SK-N-SH (cell line): ENCODE data around the gene CLIC5. TPM values are rescaled to one million over a fixed set of nuclear protein-coding genes. Genes with fewer than 3 reads are reported as not detected.

Experiments used
- CTCF ChIA-PET: fragments of 300-600, 350-600 bp; formaldehyde crosslinking; extraction: SDS; loops from one replicate; lab custom pipeline; 2021; lab: Yijun Ruan, JAX
- POLR2A ChIA-PET: fragments of 350-600 bp; sonication (Branson Sonifier 250); formaldehyde crosslinking; extraction: SDS; loops from one replicate; lab custom pipeline; 2020; ENCODE audit warnings: antibody characterized with exemption, inconsistent platforms; lab: Yijun Ruan, JAX
- DNase-seq: peaks from one replicate; pipeline ENCODE4 v3.0.0; 2012
- H2AFZ ChIP-seq: fragments of 200-600 bp; sonication (generic); 2 replicates; pipeline ENCODE4 v1.8.1; 2016; ENCODE audit warnings: antibody characterized with exemption, mild to moderate bottlenecking, low read depth
- H3F3A ChIP-seq: fragments of 200-600 bp; sonication (generic); replicated peaks from 2 replicates; pipeline ENCODE3; 2016; ENCODE audit warnings: antibody characterized with exemption, mild to moderate bottlenecking; ENCODE audit not compliant: insufficient read depth
- H3K27ac ChIP-seq, 2 experiments: fragments of 200-500 bp in 1 of 2; fragments of 200-600 bp in 1 of 2; sonication (Bioruptor generic) in 1 of 2; sonication (generic), shearing (Covaris generic) in 1 of 2; 2 replicates each; pipeline versions ENCODE4 v1.5.1 to v1.6.1; 2014 to 2016; ENCODE audit warnings: low read depth in 2 of 2, inconsistent platforms in 1 of 2, low read length in 1 of 2, mild to moderate bottlenecking in 1 of 2, mixed read lengths in 1 of 2
- H3K27me3 ChIP-seq: fragments of 200-600 bp; sonication (generic), shearing (Covaris generic); 2 replicates; pipeline ENCODE4 v1.6.1; 2016; ENCODE audit warnings: mixed run types; ENCODE audit not compliant: insufficient read depth
- H3K36me3 ChIP-seq, 2 experiments: fragments of 200-500 bp in 1 of 2; fragments of 200-600 bp in 1 of 2; sonication (Bioruptor generic) in 1 of 2; sonication (generic) in 1 of 2; replicated peaks in 1 of 2; 2 replicates each; pipeline versions ENCODE3 to v1.5.1; 2014 to 2016; ENCODE audit warnings: low read length in 1 of 2, mild to moderate bottlenecking in 1 of 2; ENCODE audit not compliant: insufficient read depth in 2 of 2, control insufficient read depth in 1 of 2
- H3K4me1 ChIP-seq, 2 experiments: fragments of 200-500 bp in 1 of 2; fragments of 200-600 bp in 1 of 2; sonication (Bioruptor generic) in 1 of 2; sonication (generic), shearing (Covaris generic) in 1 of 2; 2 replicates each; pipeline versions ENCODE4 v1.5.1 to v1.6.1; 2014 to 2016; ENCODE audit warnings: low read depth in 1 of 2, low read length in 1 of 2, mixed run types in 1 of 2; ENCODE audit not compliant: insufficient read depth in 2 of 2, control insufficient read depth in 1 of 2
- H3K4me2 ChIP-seq: fragments of 200-600 bp; sonication (generic), shearing (Covaris generic); 2 replicates; pipeline ENCODE4 v1.6.1; 2017; ENCODE audit warnings: mixed run types
- H3K4me3 ChIP-seq, 2 experiments: fragments of 200-500 bp in 1 of 2; fragments of 200-600 bp in 1 of 2; sonication (Bioruptor generic) in 1 of 2; sonication (generic), shearing (Covaris generic) in 1 of 2; 2 replicates each; pipeline versions ENCODE4 v1.5.1 to v1.8.1; 2014 to 2016; ENCODE audit warnings: low read depth in 2 of 2, inconsistent platforms in 1 of 2, low read length in 1 of 2, mild to moderate bottlenecking in 1 of 2, mixed read lengths in 1 of 2, moderate library complexity in 1 of 2
- H3K79me2 ChIP-seq: fragments of 200-600 bp; sonication (generic); 2 replicates; pipeline ENCODE4 v1.8.1; 2017; ENCODE audit warnings: mild to moderate bottlenecking; ENCODE audit not compliant: insufficient read depth
- H3K9ac ChIP-seq: fragments of 200-600 bp; sonication (generic); 2 replicates; pipeline ENCODE4 v1.6.1; 2017; ENCODE audit warnings: mixed run types
- H3K9me2 ChIP-seq: fragments of 200-600 bp; sonication (generic); 2 replicates; pipeline ENCODE4 v1.6.1; 2017; ENCODE audit warnings: mixed run types
- H3K9me3 ChIP-seq: fragments of 200-600 bp; sonication (generic); 2 replicates; pipeline ENCODE4 v1.6.1; 2017; ENCODE audit warnings: mixed run types, mild to moderate bottlenecking, moderate library complexity
- H4K20me1 ChIP-seq: fragments of 200-600 bp; sonication (generic); 2 replicates; pipeline ENCODE4 v1.6.1; 2017; ENCODE audit warnings: mild to moderate bottlenecking, mixed run types; ENCODE audit not compliant: insufficient read depth
- CHD2 ChIP-seq: fragments of 150-350 bp; IDR thresholded peaks from 2 replicates; pipeline ENCODE4 v1.6.1; 2018; ENCODE audit warnings: low read length; ENCODE audit not compliant: partially characterized antibody
- ELF1 ChIP-seq: IDR thresholded peaks from 2 replicates; pipeline ENCODE4 v1.4.0; 2012
- EZH2phosphoT487 ChIP-seq: fragments of 200-600 bp; sonication (generic); IDR thresholded peaks from 2 replicates; pipeline ENCODE4 v1.6.1; 2017; ENCODE audit warnings: low read depth, mixed run types, mild to moderate bottlenecking, antibody characterized with exemption, moderate library complexity, borderline replicate concordance
- FOSL2 ChIP-seq: IDR thresholded peaks from 2 replicates; pipeline ENCODE4 v1.4.0; 2012; ENCODE audit warnings: low read depth, mild to moderate bottlenecking, moderate library complexity, borderline replicate concordance
- FOXJ3 ChIP-seq: sonication (generic); formaldehyde crosslinking; IDR thresholded peaks from 2 replicates; pipeline ENCODE4 v1.5.1; 2020; ENCODE audit warnings: mild to moderate bottlenecking, missing genetic modification reagents
- GABPA ChIP-seq: IDR thresholded peaks from 2 replicates; pipeline ENCODE4 v1.4.0; 2012; ENCODE audit warnings: low read depth, mild to moderate bottlenecking
- MEF2A ChIP-seq: IDR thresholded peaks from 2 replicates; pipeline ENCODE4 v1.4.0; 2012; ENCODE audit warnings: low read depth, borderline replicate concordance
- POLR2AphosphoS5 ChIP-seq: IDR thresholded peaks from 2 replicates; pipeline ENCODE4 v1.6.1; 2012; ENCODE audit warnings: low read depth, low read length
- RAD21 ChIP-seq: IDR thresholded peaks from 2 replicates; pipeline ENCODE4 v1.6.1; 2012; ENCODE audit warnings: mild to moderate bottlenecking, low read length
- RCOR1 ChIP-seq: fragments of 150-350 bp; IDR thresholded peaks from 2 replicates; pipeline ENCODE4 v1.6.1; 2017; ENCODE audit warnings: antibody characterized with exemption, low read length
- YY1 ChIP-seq: IDR thresholded peaks from 2 replicates; pipeline ENCODE4 v1.4.0; 2012; ENCODE audit warnings: low read depth, mild to moderate bottlenecking
- WGBS: methylation state at CpG from one replicate; pipeline ENCODE4 v1.1.6; 2017; ENCODE audit warnings: low lambda C conversion rate; 5-methylcytosine and 5-hydroxymethylcytosine counted together
- polyA plus RNA-seq, 3 experiments: library from polyadenylated mRNA; depleted of rRNA; stranded (reverse); fragments of >200 nt; gene quantifications; 2 replicates each; pipeline ENCODE4 v1.2.3, GENCODE V29; 2012
- TF ChIP-seq, protein P1 (sequence below): IDR thresholded peaks from 2 replicates; pipeline ENCODE4 v1.4.0; 2012; ENCODE audit warnings: low read depth, borderline replicate concordance
- TF ChIP-seq, protein P2 (sequence below): IDR thresholded peaks from 2 replicates; pipeline ENCODE4 v1.4.0; 2012; ENCODE audit warnings: low read depth
- TF ChIP-seq, protein P3 (sequence below): IDR thresholded peaks from 2 replicates; pipeline ENCODE4 v1.6.1; 2012; ENCODE audit warnings: mild to moderate bottlenecking, low read depth, low read length, moderate library complexity

CLIC5 gene
- polyA plus RNA-seq, 1 of the 3 experiments (the other 2 are of a cell fraction) = 0.03 TPM

DNA sequence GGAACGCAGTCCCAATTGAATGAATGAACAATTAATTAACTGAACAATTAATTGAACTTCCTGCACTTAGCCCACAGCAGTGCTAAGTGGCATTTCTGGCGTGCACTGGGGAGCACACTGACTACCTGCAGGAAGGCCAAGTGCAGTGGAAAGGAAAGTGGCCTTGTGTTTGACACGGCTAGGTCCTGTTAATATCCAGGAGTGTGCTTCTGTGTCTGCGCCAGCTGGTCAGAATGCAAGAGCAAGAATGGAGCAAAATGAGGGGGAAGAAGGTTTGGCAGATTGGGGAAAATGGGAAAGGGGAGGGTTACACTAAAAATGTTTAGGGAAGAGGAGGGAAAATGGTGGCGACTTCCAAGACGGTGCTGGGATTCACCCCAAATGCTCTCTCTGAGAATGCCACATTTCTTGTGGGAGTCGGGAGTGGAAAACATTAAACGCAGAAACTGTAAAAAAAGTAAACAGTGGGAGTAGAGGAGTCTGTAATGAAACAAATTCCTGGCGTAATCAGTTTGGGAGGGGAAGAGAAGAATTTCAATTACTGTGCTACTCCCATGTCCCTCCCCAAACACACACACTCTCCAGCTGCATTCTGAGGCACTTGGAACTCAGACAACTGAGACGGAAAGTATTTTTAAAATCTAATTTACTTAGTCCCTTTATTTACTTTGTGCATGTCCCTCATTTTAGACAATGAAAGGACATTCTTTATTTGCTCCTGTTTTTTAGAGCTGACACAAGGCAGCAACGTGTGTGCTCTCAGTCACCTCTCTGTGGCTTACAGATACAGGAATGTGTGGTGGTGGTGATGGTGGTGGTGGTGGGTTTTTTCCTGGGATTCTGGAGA, 64.1 kb downstream of the CLIC5 start:
- Histone ChIP-seq H3K4me3 (no peak overlapping the region), H2AFZ (no peak overlapping the region), H3K36me3 (no peaks in the 10 kb centered on the region), H3K79me2 (no peaks in the 10 kb centered on the region), H4K20me1 (no peaks in the 10 kb centered on the region), H3K9me3 (no peaks in the 10 kb centered on the region), H3K27me3 (peaks cover 59% of the 10 kb centered on the region), H3K4me2 (no peak overlapping the region), H3K4me1 (no peaks in the 10 kb centered on the region), H3K9me2 (no peaks in the 10 kb centered on the region), H3F3A (no peaks in the 10 kb centered on the region), H3K27ac (no peak overlapping the region), H3K9ac (no peak overlapping the region)
- no peak for DNase-seq
- 11% methylated on average over 11 of the region's 11 CpGs for WGBS
- TF ChIP-seq, protein P1, sequence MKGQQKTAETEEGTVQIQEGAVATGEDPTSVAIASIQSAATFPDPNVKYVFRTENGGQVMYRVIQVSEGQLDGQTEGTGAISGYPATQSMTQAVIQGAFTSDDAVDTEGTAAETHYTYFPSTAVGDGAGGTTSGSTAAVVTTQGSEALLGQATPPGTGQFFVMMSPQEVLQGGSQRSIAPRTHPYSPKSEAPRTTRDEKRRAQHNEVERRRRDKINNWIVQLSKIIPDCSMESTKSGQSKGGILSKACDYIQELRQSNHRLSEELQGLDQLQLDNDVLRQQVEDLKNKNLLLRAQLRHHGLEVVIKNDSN = no peak
- no peak for TF ChIP-seq ELF1
- TF ChIP-seq RCOR1 = no peak
- POLR2A ChIA-PET = no interaction called here
- CTCF ChIA-PET = interaction anchor here (1.1 kb wide), 1 partner anchor 15 kb away, joined by 3 read pairs; no protein-coding TSS in a partner anchor

DNA sequence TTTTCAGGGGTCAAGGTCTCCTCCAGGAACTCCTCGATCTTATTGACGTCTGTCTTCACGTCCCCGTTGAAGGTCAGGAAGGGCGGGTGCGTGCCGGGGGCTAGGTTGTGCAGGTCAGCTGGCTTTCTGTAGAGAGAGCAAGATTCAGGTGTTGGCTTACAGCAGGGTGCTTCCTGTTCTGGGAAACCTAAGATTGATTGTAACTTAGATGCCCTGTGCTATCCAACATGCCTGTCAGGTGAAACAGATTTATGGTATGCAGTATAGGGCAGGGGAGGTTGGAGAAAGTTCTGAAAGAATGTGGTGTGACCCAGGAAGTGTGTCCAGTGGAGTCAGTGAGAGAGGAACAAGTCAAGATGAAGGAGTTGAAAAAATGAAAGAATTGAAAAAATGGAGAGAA, 66.4 kb downstream of the CLIC5 start:
- POLR2A ChIA-PET = no interaction called here
- no peak overlapping the region for H2AFZ ChIP-seq
- no peak for DNase-seq
- H4K20me1 ChIP-seq = no peaks in the 10 kb centered on the region
- no peaks in the 10 kb centered on the region for H3F3A ChIP-seq
- H3K36me3 ChIP-seq = no peaks in the 10 kb centered on the region
- no peak overlapping the region for H3K4me2 ChIP-seq
- CTCF ChIA-PET = interaction anchor here (1.6 kb wide), 1 partner anchor 19 kb away, joined by 4 read pairs; no protein-coding TSS in a partner anchor
- 6% methylated on average over 7 of the region's 7 CpGs for WGBS
- peaks cover 37% of the 10 kb centered on the region; the same call in 1 of the 2 replicates for H3K27me3 ChIP-seq
- TF ChIP-seq, protein P2, sequence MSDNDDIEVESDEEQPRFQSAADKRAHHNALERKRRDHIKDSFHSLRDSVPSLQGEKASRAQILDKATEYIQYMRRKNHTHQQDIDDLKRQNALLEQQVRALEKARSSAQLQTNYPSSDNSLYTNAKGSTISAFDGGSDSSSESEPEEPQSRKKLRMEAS = no peak
- TF ChIP-seq YY1 (no peak), FOSL2 (no peak), GABPA (no peak), FOXJ3 (no peak), ELF1 (no peak), RAD21 (no peak), POLR2AphosphoS5 (no peak), MEF2A (no peak), EZH2phosphoT487 (no peak), CHD2 (no peak)
- TF ChIP-seq, protein P3, sequence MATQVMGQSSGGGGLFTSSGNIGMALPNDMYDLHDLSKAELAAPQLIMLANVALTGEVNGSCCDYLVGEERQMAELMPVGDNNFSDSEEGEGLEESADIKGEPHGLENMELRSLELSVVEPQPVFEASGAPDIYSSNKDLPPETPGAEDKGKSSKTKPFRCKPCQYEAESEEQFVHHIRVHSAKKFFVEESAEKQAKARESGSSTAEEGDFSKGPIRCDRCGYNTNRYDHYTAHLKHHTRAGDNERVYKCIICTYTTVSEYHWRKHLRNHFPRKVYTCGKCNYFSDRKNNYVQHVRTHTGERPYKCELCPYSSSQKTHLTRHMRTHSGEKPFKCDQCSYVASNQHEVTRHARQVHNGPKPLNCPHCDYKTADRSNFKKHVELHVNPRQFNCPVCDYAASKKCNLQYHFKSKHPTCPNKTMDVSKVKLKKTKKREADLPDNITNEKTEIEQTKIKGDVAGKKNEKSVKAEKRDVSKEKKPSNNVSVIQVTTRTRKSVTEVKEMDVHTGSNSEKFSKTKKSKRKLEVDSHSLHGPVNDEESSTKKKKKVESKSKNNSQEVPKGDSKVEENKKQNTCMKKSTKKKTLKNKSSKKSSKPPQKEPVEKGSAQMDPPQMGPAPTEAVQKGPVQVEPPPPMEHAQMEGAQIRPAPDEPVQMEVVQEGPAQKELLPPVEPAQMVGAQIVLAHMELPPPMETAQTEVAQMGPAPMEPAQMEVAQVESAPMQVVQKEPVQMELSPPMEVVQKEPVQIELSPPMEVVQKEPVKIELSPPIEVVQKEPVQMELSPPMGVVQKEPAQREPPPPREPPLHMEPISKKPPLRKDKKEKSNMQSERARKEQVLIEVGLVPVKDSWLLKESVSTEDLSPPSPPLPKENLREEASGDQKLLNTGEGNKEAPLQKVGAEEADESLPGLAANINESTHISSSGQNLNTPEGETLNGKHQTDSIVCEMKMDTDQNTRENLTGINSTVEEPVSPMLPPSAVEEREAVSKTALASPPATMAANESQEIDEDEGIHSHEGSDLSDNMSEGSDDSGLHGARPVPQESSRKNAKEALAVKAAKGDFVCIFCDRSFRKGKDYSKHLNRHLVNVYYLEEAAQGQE = no peak
- H3K9ac ChIP-seq = no peak overlapping the region
- no peaks in the 10 kb centered on the region for H3K9me3 ChIP-seq
- H3K79me2 ChIP-seq = no peaks in the 10 kb centered on the region
- no peaks in the 10 kb centered on the region for H3K4me1 ChIP-seq
- H3K4me3 ChIP-seq = no peak overlapping the region
- H3K9me2 ChIP-seq = no peaks in the 10 kb centered on the region
- no peak overlapping the region for H3K27ac ChIP-seq
